ENCODE measurements around the gene CACNA1H. TPM values are rescaled to one million over a fixed set of nuclear protein-coding genes. Genes with fewer than 3 reads are reported as not detected.

The CACNA1H gene
- total and polyA plus RNA-seq, 12 donors = 1.7 to 8.7 (median 2.5) TPM

- WGBS, 2 donors = 69 to 72% methylated on average over 29 of the region's 29 CpGs
- peaks cover 0 to 4% (median 0%) of the 10 kb centered on the region in 9 donors for H3K4me1 ChIP-seq
- no peak overlapping the region for H3K4me3 ChIP-seq
- no peak for TF ChIP-seq CTCF (IDR thresholded peaks at IDR 0.05)
- no peaks in the 10 kb centered on the region for H3K36me3 ChIP-seq
- no peak overlapping the region for H3K27ac ChIP-seq
- intact Hi-C loops (cut with DNase I) = loop anchor here in 8 of 10 donors (1.0 to 10.0 kb wide), 4 partner anchors 87 to 379 kb away; no protein-coding TSS in a partner anchor
- DNase-seq (no peak), ATAC-seq (peak in 3 of 8 donors; percentile 14 to 17 (median 15))
- H3K9me3 ChIP-seq = no peaks in the 10 kb centered on the region
- peaks cover 0 to 23% (median 8%) of the 10 kb centered on the region in 7 donors for H3K27me3 ChIP-seq
Observed at GRCh38 chr16:1193825-1194581, 41.1 kb downstream of the CACNA1H start.

GRCh38 chr16:1194665-1195392 is 41.9 kb downstream of the CACNA1H start:
- intact Hi-C loops (cut with DNase I) = loop anchor here in 8 of 10 donors (1.0 to 10.0 kb wide), 4 partner anchors 88 to 380 kb away; no protein-coding TSS in a partner anchor
- Histone ChIP-seq H3K36me3 (no peaks in the 10 kb centered on the region), H3K9me3 (no peaks in the 10 kb centered on the region), H3K4me3 (no peak overlapping the region), H3K27me3 (peaks cover 0 to 23% (median 8%) of the 10 kb centered on the region in 7 donors), H3K27ac (no peak overlapping the region), H3K4me1 (peaks cover 0 to 4% (median 0%) of the 10 kb centered on the region in 9 donors)
- TF ChIP-seq CTCF (IDR thresholded peaks at IDR 0.05) = peak; percentile 61 to 85 (median 74)
- ATAC-seq (peak in 6 of 8 donors; percentile 20 to 40 (median 26)), DNase-seq (no peak)
- WGBS, 2 donors = 30 to 34% methylated on average over 59 to 61 of the region's 61 CpGs

- intact Hi-C loops (cut with DNase I) = loop anchor here in 6 of 10 donors (2.0 to 10.0 kb wide), 2 partner anchors 89 to 381 kb away; no protein-coding TSS in a partner anchor
- no peak for TF ChIP-seq CTCF (IDR thresholded peaks at IDR 0.05)
- peaks cover 0 to 23% (median 8%) of the 10 kb centered on the region in 7 donors for H3K27me3 ChIP-seq
- H3K4me3 ChIP-seq = no peak overlapping the region
- ATAC-seq = no peak
- H3K36me3 ChIP-seq = no peaks in the 10 kb centered on the region
- no peak overlapping the region for H3K27ac ChIP-seq
- WGBS, 2 donors = 79 to 88% methylated on average over 14 of the region's 14 CpGs
- H3K9me3 ChIP-seq = no peaks in the 10 kb centered on the region
- H3K4me1 ChIP-seq = peaks cover 0 to 4% (median 0%) of the 10 kb centered on the region in 9 donors
- DNase-seq = no peak
Observed at GRCh38 chr16:1195393-1195666, 42.4 kb downstream of the CACNA1H start.

- ATAC-seq = no peak
- DNase-seq = no peak
- no peak for TF ChIP-seq CTCF (IDR thresholded peaks at IDR 0.05)
- intact Hi-C loops (cut with DNase I) = loop anchor here in 1 of 10 donors (10.0 kb wide), 1 partner anchor 382 kb away; no protein-coding TSS in a partner anchor
- Histone ChIP-seq H3K9me3 (no peaks in the 10 kb centered on the region), H3K4me3 (no peak overlapping the region), H3K27ac (no peak overlapping the region), H3K27me3 (peaks cover 0 to 23% (median 8%) of the 10 kb centered on the region in 7 donors), H3K36me3 (no peaks in the 10 kb centered on the region), H3K4me1 (peaks cover 0 to 4% (median 0%) of the 10 kb centered on the region in 9 donors)
- 67 to 68% methylated on average over 11 of the region's 11 CpGs for WGBS, 2 donors
Observed at GRCh38 chr16:1196494-1196893, 43.6 kb downstream of the CACNA1H start.
